ENCODE data around the gene ARMC9. TPM values are rescaled to one million over a fixed set of nuclear protein-coding genes. Genes with fewer than 3 reads are reported as not detected.
"Not testable (repeated sequence)": the region's sequence is repeated elsewhere in the genome, so short reads cannot be mapped to it uniquely, and the experiment has no call there.

Gene ARMC9
- total RNA-seq, 1 donor from 2014 or later = 43.1 TPM

GRCh38 chr2:231397928-231398294, 199.5 kb downstream of the ARMC9 start:
- DNase-seq (no peak), ATAC-seq (no peak)
- Histone ChIP-seq H3K4me3 (peak overlapping the region; percentile 66), H3K36me3 (peaks cover 19% of the 10 kb centered on the region), H3K9me3 (no peaks in the 10 kb centered on the region), H3K27ac (no peak overlapping the region), H3K4me1 (peaks cover 37% of the 10 kb centered on the region), H3K27me3 (ENCODE audit: low read depth) (peaks cover 15% of the 10 kb centered on the region)
- no peak for TF ChIP-seq CTCF (IDR thresholded peaks at IDR 0.05)
- intact Hi-C loops (cut with DNase I) = no loop called here

- Histone ChIP-seq H3K27ac (no peak overlapping the region), H3K4me3 (no peak overlapping the region), H3K4me1 (peaks cover 36% of the 10 kb centered on the region), H3K9me3 (no peaks in the 10 kb centered on the region), H3K36me3 (peaks cover 19% of the 10 kb centered on the region), H3K27me3 (ENCODE audit: low read depth) (peaks cover 15% of the 10 kb centered on the region)
- ATAC-seq = no peak
- DNase-seq = no peak
- no peak for TF ChIP-seq CTCF (IDR thresholded peaks at IDR 0.05)
- intact Hi-C loops (cut with DNase I) = no loop called here
Measured at GRCh38 chr2:231398585-231398984, 200.2 kb downstream of the ARMC9 start.

GRCh38 chr2:231399046-231399852, 200.8 kb downstream of the ARMC9 start:
- H3K27me3 ChIP-seq (ENCODE audit: low read depth) = peaks cover 15% of the 10 kb centered on the region
- no peak for DNase-seq
- peaks cover 19% of the 10 kb centered on the region for H3K36me3 ChIP-seq
- ATAC-seq = no peak
- TF ChIP-seq CTCF (IDR thresholded peaks at IDR 0.05) = no peak
- H3K27ac ChIP-seq = peak overlapping the region; percentile 31
- H3K4me1 ChIP-seq = peaks cover 32% of the 10 kb centered on the region
- peak overlapping the region; percentile 32 for H3K4me3 ChIP-seq
- intact Hi-C loops (cut with DNase I) = no loop called here
- H3K9me3 ChIP-seq = no peaks in the 10 kb centered on the region

DNA sequence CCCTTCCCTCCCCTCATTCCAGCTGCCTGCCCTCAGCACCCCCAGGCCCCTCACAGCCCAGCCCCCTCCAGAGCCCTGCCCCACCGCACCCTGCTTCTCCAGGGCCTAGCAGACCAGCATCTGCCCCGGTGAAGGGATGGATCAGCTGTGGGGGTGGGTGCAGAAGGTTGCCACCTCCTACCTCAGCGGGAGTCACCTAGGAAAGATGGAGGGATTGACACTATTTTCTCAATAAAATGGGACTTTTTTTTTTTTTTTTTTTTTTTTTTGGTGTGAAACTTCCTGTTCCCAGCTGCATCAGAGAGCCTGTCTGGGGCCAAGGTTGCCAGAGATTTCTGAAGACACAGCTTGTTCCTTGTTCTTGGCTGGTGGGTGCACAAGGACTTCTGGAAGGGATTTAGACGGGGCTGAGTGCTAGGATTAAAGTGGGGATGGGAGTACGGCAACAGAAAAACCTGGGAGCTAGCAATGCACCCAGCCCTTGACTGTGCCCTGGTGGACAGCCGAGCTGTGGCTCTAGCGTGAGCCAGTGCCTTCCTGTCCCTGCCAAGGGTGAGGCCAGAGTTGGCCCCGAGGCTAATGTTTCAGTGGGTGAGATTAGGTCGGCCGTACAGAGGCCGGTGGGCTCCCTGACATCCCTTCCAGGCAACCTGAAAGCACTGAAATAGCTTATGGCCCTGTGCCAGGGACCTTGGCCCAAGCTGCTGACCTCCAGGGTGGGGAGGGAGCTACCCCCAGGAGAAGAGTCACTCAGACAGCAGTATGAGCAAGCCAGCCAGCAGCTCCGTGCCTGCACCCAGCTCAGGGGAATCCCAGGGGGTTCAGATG, 201.6 kb downstream of the ARMC9 start:
- H3K9me3 ChIP-seq = no peaks in the 10 kb centered on the region
- peaks cover 11% of the 10 kb centered on the region for H3K27me3 ChIP-seq (ENCODE audit: low read depth)
- H3K4me3 ChIP-seq = peak overlapping the region; percentile 32
- H3K36me3 ChIP-seq = peaks cover 19% of the 10 kb centered on the region
- H3K27ac ChIP-seq = peak overlapping the region; percentile 49
- intact Hi-C loops (cut with DNase I) = no loop called here
- peak; percentile 27 to 43 for ATAC-seq
- DNase-seq = no peak
- H3K4me1 ChIP-seq = peaks cover 26% of the 10 kb centered on the region
- no peak for TF ChIP-seq CTCF (IDR thresholded peaks at IDR 0.05)

DNA sequence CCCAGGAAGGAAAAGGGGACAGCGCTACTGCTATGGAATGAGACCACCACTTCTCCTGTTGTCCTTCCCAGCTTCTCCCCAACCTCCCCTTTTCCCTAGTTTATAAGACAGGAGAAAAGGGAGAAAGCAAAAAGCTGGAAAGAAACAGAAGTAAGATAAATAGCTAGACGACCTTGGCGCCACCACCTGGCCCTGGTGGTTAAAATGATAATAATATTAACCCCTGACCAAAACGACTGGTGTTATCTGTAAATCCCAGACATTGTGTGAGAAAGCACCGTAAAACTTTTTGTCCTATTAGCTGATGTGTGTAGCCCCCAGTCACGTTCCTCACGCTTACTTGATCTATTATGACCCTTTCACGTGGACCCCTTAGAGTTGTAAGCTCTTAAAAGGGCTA, 202.2 kb downstream of the ARMC9 start:
- H3K9me3 ChIP-seq; DNase-seq; H3K27me3 ChIP-seq (ENCODE audit: low read depth); intact Hi-C loops (cut with DNase I): not testable (repeated sequence)
- peaks cover 28% of the 10 kb centered on the region for H3K4me1 ChIP-seq
- H3K4me3 ChIP-seq = peak overlapping the region; percentile 32
- H3K27ac ChIP-seq = peak overlapping the region; percentile 49
- peaks cover 19% of the 10 kb centered on the region for H3K36me3 ChIP-seq
- ATAC-seq = peak in 1 of 2 donors; percentile 4

- intact Hi-C loops (cut with DNase I); H3K27me3 ChIP-seq (ENCODE audit: low read depth); DNase-seq; H3K27ac ChIP-seq; H3K4me3 ChIP-seq; H3K9me3 ChIP-seq: not testable (repeated sequence)
- peak in 1 of 2 donors; percentile 37 for ATAC-seq
- H3K36me3 ChIP-seq = peaks cover 19% of the 10 kb centered on the region
- peaks cover 28% of the 10 kb centered on the region for H3K4me1 ChIP-seq
Measured at GRCh38 chr2:231401101-231401500, 202.7 kb downstream of the ARMC9 start.

DNA sequence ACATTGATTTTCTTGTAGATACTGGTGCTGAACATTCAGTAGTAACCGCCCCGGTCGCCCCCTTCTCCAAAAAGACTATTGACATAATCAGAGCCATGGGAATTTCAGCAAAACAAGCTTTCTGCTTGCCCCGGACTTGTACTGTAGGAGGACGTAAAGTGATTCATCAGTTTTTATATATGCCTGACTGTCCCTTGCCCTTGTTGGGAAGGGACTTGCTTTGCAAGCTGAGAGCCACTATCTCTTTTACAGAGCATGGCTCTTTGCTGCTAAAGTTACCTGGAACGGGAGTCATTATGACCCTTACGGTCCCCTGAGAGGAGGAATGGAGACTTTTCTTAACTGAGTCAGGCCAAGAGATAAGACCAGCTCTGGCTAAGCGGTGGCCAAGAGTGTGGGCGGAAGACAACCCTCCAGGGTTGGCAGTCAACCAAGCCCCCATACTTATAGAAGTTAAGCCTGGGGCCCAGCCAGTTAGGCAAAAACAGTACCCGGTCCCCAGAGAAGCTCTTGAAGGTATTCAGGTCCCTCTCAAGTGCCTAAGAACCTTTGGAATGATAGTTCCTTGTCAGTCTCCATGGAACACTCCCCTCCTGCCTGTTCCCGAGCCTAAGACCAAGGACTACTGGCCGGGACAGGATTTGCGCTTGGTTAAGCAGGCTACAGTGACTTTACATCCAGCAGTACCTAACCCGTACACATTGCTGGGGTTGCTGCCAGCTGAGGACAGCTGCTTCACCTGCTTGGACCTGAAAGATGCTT, 205.2 kb downstream of the ARMC9 start:
- intact Hi-C loops (cut with DNase I); H3K4me3 ChIP-seq; H3K36me3 ChIP-seq; H3K27me3 ChIP-seq (ENCODE audit: low read depth); DNase-seq; ATAC-seq; H3K9me3 ChIP-seq; H3K27ac ChIP-seq: not testable (repeated sequence)
- H3K4me1 ChIP-seq = peaks cover 27% of the 10 kb centered on the region

- ATAC-seq; H3K4me3 ChIP-seq; H3K27ac ChIP-seq; H3K27me3 ChIP-seq (ENCODE audit: low read depth); intact Hi-C loops (cut with DNase I); H3K36me3 ChIP-seq; DNase-seq; H3K9me3 ChIP-seq: not testable (repeated sequence)
- peaks cover 21% of the 10 kb centered on the region for H3K4me1 ChIP-seq
Measured at GRCh38 chr2:231404183-231404578, 205.8 kb downstream of the ARMC9 start.
